Lower leg skin (tissue), 4 donors: ENCODE data around the gene PRPF38A. TPM values are rescaled to one million over a fixed set of nuclear protein-coding genes. Genes with fewer than 3 reads are reported as not detected.
"Not testable (repeated sequence)": the region's sequence is repeated elsewhere in the genome, so short reads cannot be mapped to it uniquely, and the experiment has no call there.

Experiments
- DNase-seq, 2 donors: peaks; one replicate each; pipeline ENCODE4 v3.0.0-alpha.2; 2019; ENCODE audit warnings: low spot score in 2 of 2
- H3K4me3 ChIP-seq: fragments of 200-600 bp; sonication (generic); 2 replicates; pipeline ENCODE4 v1.5.1; 2017; ENCODE audit warnings: mild to moderate bottlenecking, low read depth; ENCODE audit not compliant: poor library complexity, severe bottlenecking
- CTCF ChIP-seq, 3 donors: fragments of 450-650 bp; IDR thresholded peaks; one replicate each; pipeline ENCODE4 v1.5.1; 2016; ENCODE audit warnings: antibody characterized with exemption in 3 of 3, mild to moderate bottlenecking in 3 of 3, moderate library complexity in 2 of 3
- POLR2A ChIP-seq, 2 donors: fragments of 450-650 bp; IDR thresholded peaks; one replicate each; pipeline ENCODE4 v1.6.1; 2016 to 2017; ENCODE audit warnings: antibody characterized with exemption in 2 of 2, mild to moderate bottlenecking in 1 of 2, moderate library complexity in 1 of 2
- WGBS, 2 donors: methylation state at CpG; one replicate each; pipeline ENCODE4 v1.1.5; 2018; 5-methylcytosine and 5-hydroxymethylcytosine counted together
- intact Hi-C: fragments of 100-400 bp; cut with DNase I; formaldehyde crosslinking; loops from one replicate; pipeline ENCODE4 v1.15.0; 2023; ENCODE audit warnings: low total_unique reads
- total RNA-seq, 4 donors: library from RNA; depleted of rRNA; stranded (reverse); fragments of >200 nt; gene quantifications; one replicate each; pipeline ENCODE4 v1.1.0, GENCODE V29; 2016

Gene PRPF38A
- total RNA-seq, 4 donors from 2014 or later, result 9.1 to 12.5 (median 10.2) TPM

- peak within 1 kb of the TSS; percentile 73 for H3K4me3 ChIP-seq
- DNase-seq, result peak; percentile 97 to 100
- TF ChIP-seq POLR2A (IDR thresholded peaks at IDR 0.05) (no peak), CTCF (IDR thresholded peaks at IDR 0.05) (no peak)
- 1% methylated on average over 51 to 63 of the region's 92 CpGs for WGBS, 2 donors
- intact Hi-C loops, result no loop called here
Observed at GRCh38 chr1:52365746-52366516, 38.5 kb upstream of the PRPF38A start, which contains the start of gene CC2D1B. Gene CC2D1B, minus strand, starts transcription at chr1:52366205. Its CDS starts 1,585 bp downstream, at chr1:52364620.

GRCh38 chr1:52366517-52366827 is 37.9 kb upstream of the PRPF38A start:
- whole genome bisulfite sequencing, 2 donors, result 15 to 17% methylated on average over 8 of the region's 8 CpGs
- TF ChIP-seq POLR2A (IDR thresholded peaks at IDR 0.05), result no peak
- TF ChIP-seq CTCF (IDR thresholded peaks at IDR 0.05), result no peak
- intact Hi-C loops, result no loop called here
- DNase-seq, result no peak
- H3K4me3 ChIP-seq, result peak overlapping the region; percentile 73

- peak in 1 of 2 donors; percentile 59 for DNase-seq
- TF ChIP-seq POLR2A (IDR thresholded peaks at IDR 0.05), result no peak
- no peak for TF ChIP-seq CTCF (IDR thresholded peaks at IDR 0.05)
- WGBS, 2 donors, result 87 to 90% methylated on average over 5 of the region's 5 CpGs
- intact Hi-C loops, result no loop called here
- H3K4me3 ChIP-seq, result no peak overlapping the region
Observed at GRCh38 chr1:52367272-52367671, 37.1 kb upstream of the PRPF38A start.

GRCh38 chr1:52368383-52369172 is 35.8 kb upstream of the PRPF38A start:
- DNase-seq, result peak in 1 of 2 donors; percentile 85
- intact Hi-C loops, result no loop called here
- WGBS, 2 donors, result 10 to 11% methylated on average over 29 to 33 of the region's 51 CpGs
- no peak for TF ChIP-seq POLR2A (IDR thresholded peaks at IDR 0.05)
- no peak for TF ChIP-seq CTCF (IDR thresholded peaks at IDR 0.05)
- H3K4me3 ChIP-seq, result peak overlapping the region; percentile 11

- DNase-seq, intact Hi-C loops, H3K4me3 ChIP-seq: not testable (repeated sequence)
- 62 to 100% methylated on average over 1 of the region's 1 CpG for WGBS, 2 donors
Observed at GRCh38 chr1:52369851-52370250, 34.6 kb upstream of the PRPF38A start.

GRCh38 chr1:52385376-52385775 is 19.0 kb upstream of the PRPF38A start:
- TF ChIP-seq POLR2A (IDR thresholded peaks at IDR 0.05), result no peak
- TF ChIP-seq CTCF (IDR thresholded peaks at IDR 0.05), result no peak
- 93 to 94% methylated on average over 3 of the region's 3 CpGs for WGBS, 2 donors
- intact Hi-C loops, result no loop called here
- no peak overlapping the region for H3K4me3 ChIP-seq
- DNase-seq, result no peak
